Measurements from ENCODE around the gene ZMYM3. TPM values are rescaled to one million over a fixed set of nuclear protein-coding genes. Genes with fewer than 3 reads are reported as not detected.
A peak's percentile ranks its signal among the peaks of the same experiment; 100 is the strongest.
"Not testable (repeated sequence)": the region's sequence is repeated elsewhere in the genome, so short reads cannot be mapped to it uniquely, and the experiment has no call there.

ZMYM3 gene
- 31.9 TPM for polyA plus RNA-seq (2013, experiment 1 of 2; ENCODE audit: insufficient read length)
- 30.9 TPM for polyA plus RNA-seq (2013, experiment 2 of 2; ENCODE audit: insufficient read length)

GRCh38 chrX:71254092-71254963 lies at the start of gene ZMYM3:
Gene ZMYM3, minus strand, starts transcription at chrX:71254140. Its CDS starts 885 bp downstream, at chrX:71253255.
- peak; percentile 86 for DNase-seq

GRCh38 chrX:71302461-71303213 lies 48.7 kb upstream of the ZMYM3 start:
- no peak for DNase-seq

DNA sequence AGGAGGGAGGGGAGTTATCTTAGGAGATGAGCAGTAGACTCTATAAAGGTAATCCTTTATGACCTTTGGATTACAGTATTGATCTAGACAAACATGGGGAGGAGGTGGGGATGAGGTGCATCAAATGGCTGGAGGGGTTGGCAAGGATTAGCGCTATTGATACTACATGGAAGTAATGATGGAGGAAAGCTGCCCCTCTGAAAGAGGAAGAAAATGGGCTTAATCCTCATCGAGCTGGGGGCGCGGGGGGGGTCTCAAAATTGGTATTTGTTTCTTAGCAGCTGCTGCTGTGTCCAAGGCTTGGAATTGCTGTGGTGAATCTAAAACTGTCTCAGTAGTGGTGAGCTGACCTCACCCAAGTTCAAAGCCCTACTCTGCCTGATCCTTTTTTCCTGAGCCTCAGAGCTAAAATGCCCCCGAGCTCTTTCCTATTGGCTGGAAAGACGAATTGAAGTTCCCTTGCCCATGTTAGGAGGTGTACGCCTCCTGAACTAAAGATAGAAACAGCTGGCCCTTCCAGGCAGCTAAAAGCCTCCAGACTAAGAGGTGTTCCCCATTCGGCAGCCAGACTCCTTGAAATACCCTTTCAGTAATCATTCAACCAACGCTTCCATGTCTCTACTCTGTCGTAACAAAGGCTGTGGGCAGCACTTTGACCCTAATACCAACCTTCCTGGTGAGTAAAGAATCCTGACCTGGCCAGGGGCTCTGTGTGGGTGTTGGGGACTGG lies 47.4 kb upstream of the ZMYM3 start, which contains the start of gene ITGB1BP2:
TSS of gene ITGB1BP2 (plus strand) at position 556 of the 730 bp plus-strand sequence. CDS start at position 613, 57 bp downstream.
- peak; percentile 39 for DNase-seq

GRCh38 chrX:71300495-71300894 lies 46.6 kb upstream of the ZMYM3 start:
- DNase-seq: not testable (repeated sequence)

DNA sequence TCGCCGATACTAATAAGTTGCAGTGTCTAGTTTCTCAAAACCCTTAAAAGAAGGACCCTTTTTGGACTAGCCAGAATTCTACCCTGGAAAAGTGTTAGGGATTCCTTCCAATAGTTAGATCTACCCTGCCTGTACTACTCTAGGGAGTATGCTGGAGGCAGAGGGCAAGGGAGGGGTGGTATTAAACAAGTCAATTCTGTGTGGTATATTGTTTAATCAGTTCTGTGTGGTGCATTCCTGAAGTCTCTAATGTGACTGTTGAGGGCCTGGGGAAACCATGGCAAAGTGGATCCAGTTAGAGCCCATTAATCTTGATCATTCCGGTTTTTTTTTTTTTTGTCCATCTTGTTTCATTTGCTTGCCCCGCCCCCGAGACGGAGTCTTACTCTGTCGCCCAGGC lies 46.1 kb upstream of the ZMYM3 start:
- not testable (repeated sequence) for DNase-seq

GRCh38 chrX:71298119-71298518 lies 44.2 kb upstream of the ZMYM3 start:
- no peak for DNase-seq

DNA sequence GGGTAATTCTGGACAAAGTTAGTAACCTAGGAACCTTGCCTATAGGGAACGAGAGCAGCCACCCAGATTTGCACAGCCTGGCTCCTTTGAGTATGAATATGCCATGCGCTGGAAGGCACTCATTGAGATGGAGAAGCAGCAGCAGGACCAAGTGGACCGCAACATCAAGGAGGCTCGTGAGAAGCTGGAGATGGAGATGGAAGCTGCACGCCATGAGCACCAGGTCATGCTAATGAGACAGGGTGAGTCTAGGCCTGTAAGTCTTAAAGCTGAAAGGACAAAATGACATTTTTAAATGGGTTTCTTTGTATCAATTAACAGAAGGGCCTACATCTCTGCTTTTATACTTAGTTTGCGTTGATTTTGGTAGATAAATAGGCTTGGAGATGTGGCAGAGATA lies 42.9 kb upstream of the ZMYM3 start:
- no peak for DNase-seq

GRCh38 chrX:71292669-71293365 lies 38.9 kb upstream of the ZMYM3 start:
- DNase-seq: peak; percentile 78

DNA sequence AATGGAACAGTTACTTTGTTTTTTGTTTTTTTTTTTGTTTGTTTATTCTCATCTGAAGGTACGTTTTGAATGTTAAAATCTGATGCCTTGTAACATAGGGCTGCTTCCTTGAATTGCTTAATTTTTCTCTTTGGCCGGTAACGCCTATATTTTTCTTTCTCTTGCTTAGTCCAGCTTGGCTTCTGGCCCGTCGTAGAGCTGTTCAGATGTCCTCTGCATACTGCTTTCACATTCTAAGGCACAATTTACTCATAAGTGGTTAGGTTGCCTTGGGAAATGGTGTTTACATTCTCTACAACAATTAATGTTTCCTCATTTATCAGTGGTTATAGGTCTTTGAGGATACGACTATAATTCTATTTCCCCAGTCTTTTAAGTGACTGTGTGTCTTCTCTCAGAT lies 37.4 kb upstream of the ZMYM3 start:
- DNase-seq: no peak

- no peak for DNase-seq
These were observed 32.0 kb upstream of the ZMYM3 start for GRCh38 chrX:71285929-71286328.

DNA sequence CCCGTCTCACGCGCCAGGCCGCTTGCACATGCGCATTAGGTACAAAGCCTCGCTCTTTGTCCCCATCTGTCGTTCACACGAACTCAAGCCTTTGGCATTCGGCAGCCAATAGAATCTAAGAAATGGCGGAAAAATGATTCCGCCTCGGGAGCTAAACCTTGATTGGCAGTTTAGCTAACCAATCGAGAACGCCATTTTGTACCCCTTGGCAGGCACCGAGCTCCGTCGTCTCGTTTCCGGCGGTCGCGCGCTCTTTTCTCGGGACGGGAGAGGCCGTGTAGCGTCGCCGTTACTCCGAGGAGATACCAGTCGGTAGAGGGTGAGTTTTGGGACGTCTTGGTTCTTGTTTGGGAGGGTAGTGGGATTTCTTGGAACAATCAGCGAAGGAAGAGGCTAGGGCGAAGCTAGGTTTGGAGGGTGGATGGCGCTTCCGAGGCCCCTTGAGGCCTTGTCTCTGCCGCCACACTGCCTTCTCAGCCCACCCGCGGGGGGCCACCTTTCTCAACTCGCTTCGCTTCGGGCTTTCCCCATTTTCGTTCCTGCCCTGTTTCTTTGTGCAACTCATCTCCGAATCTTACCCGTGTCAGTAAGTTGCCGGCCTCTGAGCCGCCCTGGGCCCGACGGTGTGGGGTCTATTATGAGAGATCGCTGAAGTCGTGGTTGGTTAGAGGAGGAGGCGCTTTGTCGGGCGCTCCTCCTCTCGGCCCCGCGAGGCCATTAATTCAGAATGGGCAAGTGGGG lies 29.6 kb upstream of the ZMYM3 start, which contains the start of gene NONO:
TSS of gene NONO (plus strand) at position 233 of the 741 bp plus-strand sequence. CDS start 7,003 bp downstream, outside the sequence.
- DNase-seq: peak; percentile 99

GRCh38 chrX:71282514-71283402 lies 28.8 kb upstream of the ZMYM3 start:
- DNase-seq: no peak

- not testable (repeated sequence) for DNase-seq
These were observed 27.4 kb upstream of the ZMYM3 start for GRCh38 chrX:71281300-71281699.

GRCh38 chrX:71272313-71272712 lies 18.4 kb upstream of the ZMYM3 start:
- not testable (repeated sequence) for DNase-seq

GRCh38 chrX:71269801-71270395 lies 16.0 kb upstream of the ZMYM3 start:
- DNase-seq: no peak

- not testable (repeated sequence) for DNase-seq
These were observed 14.7 kb upstream of the ZMYM3 start for GRCh38 chrX:71268624-71269023.

GRCh38 chrX:71256856-71257255 lies 2.9 kb upstream of the ZMYM3 start:
- no peak for DNase-seq

GRCh38 chrX:71256051-71256450 lies 2.1 kb upstream of the ZMYM3 start:
- no peak for DNase-seq
